ENCODE data around the gene SOSTDC1.

The SOSTDC1 gene

GRCh38 chr7:16421333-16422102 is 44.0 kb downstream of the SOSTDC1 start, which contains the start of gene CRPPA (continued):
- TF ChIP-seq, protein P1, sequence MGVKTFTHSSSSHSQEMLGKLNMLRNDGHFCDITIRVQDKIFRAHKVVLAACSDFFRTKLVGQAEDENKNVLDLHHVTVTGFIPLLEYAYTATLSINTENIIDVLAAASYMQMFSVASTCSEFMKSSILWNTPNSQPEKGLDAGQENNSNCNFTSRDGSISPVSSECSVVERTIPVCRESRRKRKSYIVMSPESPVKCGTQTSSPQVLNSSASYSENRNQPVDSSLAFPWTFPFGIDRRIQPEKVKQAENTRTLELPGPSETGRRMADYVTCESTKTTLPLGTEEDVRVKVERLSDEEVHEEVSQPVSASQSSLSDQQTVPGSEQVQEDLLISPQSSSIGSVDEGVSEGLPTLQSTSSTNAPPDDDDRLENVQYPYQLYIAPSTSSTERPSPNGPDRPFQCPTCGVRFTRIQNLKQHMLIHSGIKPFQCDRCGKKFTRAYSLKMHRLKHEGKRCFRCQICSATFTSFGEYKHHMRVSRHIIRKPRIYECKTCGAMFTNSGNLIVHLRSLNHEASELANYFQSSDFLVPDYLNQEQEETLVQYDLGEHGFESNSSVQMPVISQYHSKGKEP (tag by site-specific recombination; IDR thresholded peaks at IDR 0.05): no peak
- TF ChIP-seq BCL6B (tag by site-specific recombination; IDR thresholded peaks at IDR 0.05): no peak
- TF ChIP-seq MZF1 (tag by site-specific recombination; IDR thresholded peaks at IDR 0.05; ENCODE audit: borderline replicate concordance): no peak
- TF ChIP-seq ZNF555 (tag by site-specific recombination; conservative IDR thresholded peaks at IDR 0.05): no peak
- TF ChIP-seq KLF1 (tag by site-specific recombination; IDR thresholded peaks at IDR 0.05): no peak
- no peak for TF ChIP-seq ZNF146 (tag by site-specific recombination; IDR thresholded peaks at IDR 0.05)
- no peak for TF ChIP-seq ZNF518A (tag by site-specific recombination; conservative IDR thresholded peaks at IDR 0.05; ENCODE audit: low read depth)
- TF ChIP-seq ZNF354C (tag by site-specific recombination; IDR thresholded peaks at IDR 0.05; ENCODE audit: borderline replicate concordance, low read depth): no peak
- TF ChIP-seq, protein P2, sequence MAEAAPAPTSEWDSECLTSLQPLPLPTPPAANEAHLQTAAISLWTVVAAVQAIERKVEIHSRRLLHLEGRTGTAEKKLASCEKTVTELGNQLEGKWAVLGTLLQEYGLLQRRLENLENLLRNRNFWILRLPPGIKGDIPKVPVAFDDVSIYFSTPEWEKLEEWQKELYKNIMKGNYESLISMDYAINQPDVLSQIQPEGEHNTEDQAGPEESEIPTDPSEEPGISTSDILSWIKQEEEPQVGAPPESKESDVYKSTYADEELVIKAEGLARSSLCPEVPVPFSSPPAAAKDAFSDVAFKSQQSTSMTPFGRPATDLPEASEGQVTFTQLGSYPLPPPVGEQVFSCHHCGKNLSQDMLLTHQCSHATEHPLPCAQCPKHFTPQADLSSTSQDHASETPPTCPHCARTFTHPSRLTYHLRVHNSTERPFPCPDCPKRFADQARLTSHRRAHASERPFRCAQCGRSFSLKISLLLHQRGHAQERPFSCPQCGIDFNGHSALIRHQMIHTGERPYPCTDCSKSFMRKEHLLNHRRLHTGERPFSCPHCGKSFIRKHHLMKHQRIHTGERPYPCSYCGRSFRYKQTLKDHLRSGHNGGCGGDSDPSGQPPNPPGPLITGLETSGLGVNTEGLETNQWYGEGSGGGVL (tag by site-specific recombination; IDR thresholded peaks at IDR 0.05): no peak
- TF ChIP-seq SETDB1 (IDR thresholded peaks at IDR 0.05; ENCODE audit: insufficient read length, low read length): no peak
- TF ChIP-seq GLI4 (tag by site-specific recombination; IDR thresholded peaks at IDR 0.05): no peak

DNA sequence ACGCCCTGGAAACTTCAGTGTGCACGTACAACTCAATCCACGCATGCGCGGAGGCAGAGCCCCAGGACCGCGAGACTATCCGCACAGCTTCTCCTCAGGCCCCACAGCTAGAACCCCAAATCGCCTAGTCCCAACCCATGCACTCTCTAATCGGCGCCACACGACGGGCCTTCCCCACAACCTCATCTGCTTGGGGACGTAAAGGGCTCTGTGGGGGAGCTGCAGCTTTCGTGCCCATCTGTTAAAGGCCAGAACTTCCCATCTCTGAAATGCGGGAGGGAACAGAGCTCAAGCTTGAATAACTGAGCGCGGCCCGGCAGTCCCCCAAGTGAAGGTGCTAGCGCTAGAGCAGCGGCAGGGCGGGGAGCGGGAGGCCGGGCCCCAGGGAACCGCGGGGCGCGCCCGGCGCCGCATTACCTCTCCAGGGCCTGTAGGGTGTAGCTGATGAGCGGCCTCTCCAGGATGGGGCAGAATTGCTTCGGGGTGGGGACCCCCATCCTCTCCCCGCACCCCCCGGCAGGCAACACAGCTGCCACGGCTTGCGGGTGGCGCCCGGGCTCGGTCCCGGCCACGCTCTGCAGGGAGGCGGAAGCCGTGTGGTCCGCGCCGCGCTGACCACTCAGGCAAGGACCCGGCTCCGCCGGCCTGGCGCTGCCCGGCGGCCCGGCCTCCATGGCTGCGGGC is 44.7 kb downstream of the SOSTDC1 start:
- peak overlapping the region; percentile 55 for H3K4me3 ChIP-seq (ENCODE audit: low read depth, low read length)
- H3K9me3 ChIP-seq (ENCODE audit: control insufficient read depth, insufficient read depth, low read depth, low read length): no peaks in the 10 kb centered on the region
- H3K27ac ChIP-seq (ENCODE audit: extremely low read depth, low read depth, low read length): peak overlapping the region; percentile 86
- no peaks in the 10 kb centered on the region for H3K36me3 ChIP-seq (ENCODE audit: control insufficient read depth in 2 of 2, insufficient read depth in 1 of 2, low read length in 2 of 2)
- CTCF ChIA-PET: interaction anchor here (0.5 to 1.9 kb wide), 4 partner anchors 15 to 817 kb away, joined by 3 to 6 read pairs (median 4); no protein-coding TSS in a partner anchor
- POLR2A ChIA-PET: interaction anchor here (0.6 to 2.4 kb wide), 14 partner anchors 9 to 342 kb away, joined by 3 to 15 read pairs (median 3); partner anchors contain the start of genes ANKMY2, BZW2 and SOSTDC1
- no peaks in the 10 kb centered on the region for H3K4me1 ChIP-seq (ENCODE audit: control insufficient read depth, insufficient read depth, low read length)
- TF ChIP-seq, protein P3, sequence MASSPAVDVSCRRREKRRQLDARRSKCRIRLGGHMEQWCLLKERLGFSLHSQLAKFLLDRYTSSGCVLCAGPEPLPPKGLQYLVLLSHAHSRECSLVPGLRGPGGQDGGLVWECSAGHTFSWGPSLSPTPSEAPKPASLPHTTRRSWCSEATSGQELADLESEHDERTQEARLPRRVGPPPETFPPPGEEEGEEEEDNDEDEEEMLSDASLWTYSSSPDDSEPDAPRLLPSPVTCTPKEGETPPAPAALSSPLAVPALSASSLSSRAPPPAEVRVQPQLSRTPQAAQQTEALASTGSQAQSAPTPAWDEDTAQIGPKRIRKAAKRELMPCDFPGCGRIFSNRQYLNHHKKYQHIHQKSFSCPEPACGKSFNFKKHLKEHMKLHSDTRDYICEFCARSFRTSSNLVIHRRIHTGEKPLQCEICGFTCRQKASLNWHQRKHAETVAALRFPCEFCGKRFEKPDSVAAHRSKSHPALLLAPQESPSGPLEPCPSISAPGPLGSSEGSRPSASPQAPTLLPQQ (tag by site-specific recombination; IDR thresholded peaks at IDR 0.05): peak; percentile 75
- TF ChIP-seq ZBTB8A (tag by site-specific recombination; IDR thresholded peaks at IDR 0.05): peak; percentile 60
- TF ChIP-seq, protein P4, sequence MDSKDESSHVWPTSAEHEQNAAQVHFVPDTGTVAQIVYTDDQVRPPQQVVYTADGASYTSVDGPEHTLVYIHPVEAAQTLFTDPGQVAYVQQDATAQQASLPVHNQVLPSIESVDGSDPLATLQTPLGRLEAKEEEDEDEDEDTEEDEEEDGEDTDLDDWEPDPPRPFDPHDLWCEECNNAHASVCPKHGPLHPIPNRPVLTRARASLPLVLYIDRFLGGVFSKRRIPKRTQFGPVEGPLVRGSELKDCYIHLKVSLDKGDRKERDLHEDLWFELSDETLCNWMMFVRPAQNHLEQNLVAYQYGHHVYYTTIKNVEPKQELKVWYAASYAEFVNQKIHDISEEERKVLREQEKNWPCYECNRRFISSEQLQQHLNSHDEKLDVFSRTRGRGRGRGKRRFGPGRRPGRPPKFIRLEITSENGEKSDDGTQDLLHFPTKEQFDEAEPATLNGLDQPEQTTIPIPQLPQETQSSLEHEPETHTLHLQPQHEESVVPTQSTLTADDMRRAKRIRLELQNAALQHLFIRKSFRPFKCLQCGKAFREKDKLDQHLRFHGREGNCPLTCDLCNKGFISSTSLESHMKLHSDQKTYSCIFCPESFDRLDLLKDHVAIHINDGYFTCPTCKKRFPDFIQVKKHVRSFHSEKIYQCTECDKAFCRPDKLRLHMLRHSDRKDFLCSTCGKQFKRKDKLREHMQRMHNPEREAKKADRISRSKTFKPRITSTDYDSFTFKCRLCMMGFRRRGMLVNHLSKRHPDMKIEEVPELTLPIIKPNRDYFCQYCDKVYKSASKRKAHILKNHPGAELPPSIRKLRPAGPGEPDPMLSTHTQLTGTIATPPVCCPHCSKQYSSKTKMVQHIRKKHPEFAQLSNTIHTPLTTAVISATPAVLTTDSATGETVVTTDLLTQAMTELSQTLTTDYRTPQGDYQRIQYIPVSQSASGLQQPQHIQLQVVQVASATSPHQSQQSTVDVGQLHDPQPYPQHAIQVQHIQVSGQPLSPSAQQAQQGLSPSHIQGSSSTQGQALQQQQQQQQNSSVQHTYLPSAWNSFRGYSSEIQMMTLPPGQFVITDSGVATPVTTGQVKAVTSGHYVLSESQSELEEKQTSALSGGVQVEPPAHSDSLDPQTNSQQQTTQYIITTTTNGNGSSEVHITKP (tag by site-specific recombination; IDR thresholded peaks at IDR 0.05): peak; percentile 72
- TF ChIP-seq MZF1 (tag by site-specific recombination; IDR thresholded peaks at IDR 0.05; ENCODE audit: borderline replicate concordance): peak; percentile 37; the same call in 1 of the 2 replicates
